ENCODE measurements around the gene PDE5A.

Gene PDE5A

DNA sequence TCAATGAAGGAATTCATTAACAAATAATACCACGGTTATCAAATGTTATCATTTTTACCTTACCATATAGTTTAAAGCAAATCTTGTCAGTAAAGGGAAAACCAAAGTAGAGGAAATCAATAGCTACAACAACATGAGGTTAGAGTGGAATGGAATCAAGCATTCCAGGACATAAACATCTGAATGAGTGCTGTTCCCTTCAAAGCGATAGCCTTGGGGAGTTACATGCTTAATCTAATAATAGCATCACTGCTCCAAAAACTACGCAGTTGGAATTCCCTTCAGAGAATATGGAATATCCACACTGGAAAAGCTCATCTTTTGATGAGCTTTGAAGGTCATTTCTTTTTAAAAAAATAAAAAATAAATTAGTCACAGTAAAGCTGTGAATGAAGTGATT lies 31.2 kb downstream of the PDE5A start:
- DNase-seq (ENCODE audit: extremely low spot score): no peak
- CTCF ChIA-PET: interaction anchor here (1.6 kb wide), 1 partner anchor 31 kb away, joined by 4 read pairs; the partner anchor contains the start of gene PDE5A
- POLR2A ChIA-PET: no interaction called here
- TF ChIP-seq CTCF (IDR thresholded peaks at IDR 0.05; ENCODE audit: control extremely low read depth, extremely low read depth, low read depth, missing control alignments): no peak

GRCh38 chr4:119593698-119594097 lies 34.9 kb downstream of the PDE5A start:
- DNase-seq (ENCODE audit: extremely low spot score): no peak
- no peak for TF ChIP-seq CTCF (IDR thresholded peaks at IDR 0.05; ENCODE audit: control extremely low read depth, extremely low read depth, low read depth, missing control alignments)
- ChIA-PET POLR2A (no interaction called here), CTCF (no interaction called here)

- ChIA-PET CTCF (interaction anchor here (1.0 kb wide), 1 partner anchor 11 kb away, joined by 3 read pairs; no protein-coding TSS in a partner anchor), POLR2A (no interaction called here)
- no peak for TF ChIP-seq CTCF (IDR thresholded peaks at IDR 0.05; ENCODE audit: control extremely low read depth, extremely low read depth, low read depth, missing control alignments)
- no peak for DNase-seq (ENCODE audit: extremely low spot score)
Measured at GRCh38 chr4:119592830-119593229, 35.8 kb downstream of the PDE5A start.

GRCh38 chr4:119589165-119589564 lies 39.4 kb downstream of the PDE5A start:
- CTCF ChIA-PET: interaction anchor here (0.9 kb wide), 1 partner anchor 30 kb away, joined by 3 read pairs; no protein-coding TSS in a partner anchor
- DNase-seq (ENCODE audit: extremely low spot score): no peak
- TF ChIP-seq CTCF (IDR thresholded peaks at IDR 0.05; ENCODE audit: control extremely low read depth, extremely low read depth, low read depth, missing control alignments): no peak
- POLR2A ChIA-PET: no interaction called here

DNA sequence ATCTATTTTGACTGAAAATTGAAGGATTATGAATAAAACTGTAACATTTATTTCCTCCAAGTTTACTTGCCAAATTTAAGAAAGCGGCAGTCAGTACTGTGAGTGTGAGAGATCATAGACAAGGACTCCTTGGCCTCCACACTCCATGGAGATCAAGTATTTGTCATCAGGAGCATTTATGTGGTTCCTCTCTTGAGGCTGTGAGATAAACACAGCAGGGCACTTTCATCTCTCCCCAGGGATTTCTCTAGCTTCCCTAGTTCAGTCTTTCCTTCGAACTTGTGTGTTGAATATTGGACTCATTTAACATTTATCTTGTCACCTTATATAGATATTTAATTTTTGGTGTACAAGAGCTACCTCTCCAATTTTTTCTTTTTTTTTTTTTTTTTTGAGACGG lies 40.8 kb downstream of the PDE5A start:
- POLR2A ChIA-PET: no interaction called here
- TF ChIP-seq CTCF (IDR thresholded peaks at IDR 0.05; ENCODE audit: control extremely low read depth, extremely low read depth, low read depth, missing control alignments): no peak
- no peak for DNase-seq (ENCODE audit: extremely low spot score)
- CTCF ChIA-PET: interaction anchor here (1.3 kb wide), 1 partner anchor 12 kb away, joined by 3 read pairs; no protein-coding TSS in a partner anchor

- POLR2A ChIA-PET: no interaction called here
- CTCF ChIA-PET: interaction anchor here (0.6 kb wide), 1 partner anchor 10 kb away, joined by 3 read pairs; no protein-coding TSS in a partner anchor
- no peak for DNase-seq (ENCODE audit: extremely low spot score)
- no peak for TF ChIP-seq CTCF (IDR thresholded peaks at IDR 0.05; ENCODE audit: control extremely low read depth, extremely low read depth, low read depth, missing control alignments)
Measured at GRCh38 chr4:119585771-119586170, 42.8 kb downstream of the PDE5A start.

All from GM10248 (cell line).